ENCODE results near the gene NCKAP5.

DNA sequence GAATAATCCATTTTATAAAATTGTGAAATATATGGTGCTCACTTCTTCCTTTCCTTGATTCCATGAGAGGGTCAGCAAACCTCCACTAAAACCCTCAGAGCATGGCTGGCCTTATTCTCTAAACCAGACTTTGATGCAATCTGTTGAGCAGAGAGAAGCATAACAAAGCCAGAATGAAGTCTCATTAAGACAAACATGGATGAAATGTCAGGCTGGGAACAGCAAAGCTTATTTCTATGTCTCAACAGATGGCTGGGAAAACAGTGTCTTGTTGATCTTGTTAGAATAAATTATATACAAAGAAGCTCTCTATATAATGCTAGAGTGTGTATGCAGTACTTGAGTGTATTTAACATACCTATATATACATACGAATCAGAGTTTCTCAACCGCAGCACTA, 671.2 kb downstream of the NCKAP5 start:
- no peak for TF ChIP-seq FOXK2 (IDR thresholded peaks at IDR 0.05)
- TF ChIP-seq FOXM1 (IDR thresholded peaks at IDR 0.05; ENCODE audit: borderline replicate concordance) = no peak
- TF ChIP-seq NFRKB (IDR thresholded peaks at IDR 0.05) = no peak
- no peak for TF ChIP-seq CTBP1 (IDR thresholded peaks at IDR 0.05; ENCODE audit: borderline replicate concordance)
- no peak for TF ChIP-seq SUZ12 (IDR thresholded peaks at IDR 0.05)
- no peak for TF ChIP-seq SP1 (IDR thresholded peaks at IDR 0.05)
- TF ChIP-seq FOXA1 (IDR thresholded peaks at IDR 0.05) = no peak
- TF ChIP-seq L3MBTL2 (conservative IDR thresholded peaks at IDR 0.05) = no peak

Measured in HEK293T (cell line).